ENCODE data around the gene MYCBP. TPM values are rescaled to one million over a fixed set of nuclear protein-coding genes. Genes with fewer than 3 reads are reported as not detected.

The MYCBP gene
- total RNA-seq, result 10 to 100 TPM in 4 of 6 donors, 1 to 10 TPM in 2; 2.8 to 23.7 (median 12.9) TPM

DNA sequence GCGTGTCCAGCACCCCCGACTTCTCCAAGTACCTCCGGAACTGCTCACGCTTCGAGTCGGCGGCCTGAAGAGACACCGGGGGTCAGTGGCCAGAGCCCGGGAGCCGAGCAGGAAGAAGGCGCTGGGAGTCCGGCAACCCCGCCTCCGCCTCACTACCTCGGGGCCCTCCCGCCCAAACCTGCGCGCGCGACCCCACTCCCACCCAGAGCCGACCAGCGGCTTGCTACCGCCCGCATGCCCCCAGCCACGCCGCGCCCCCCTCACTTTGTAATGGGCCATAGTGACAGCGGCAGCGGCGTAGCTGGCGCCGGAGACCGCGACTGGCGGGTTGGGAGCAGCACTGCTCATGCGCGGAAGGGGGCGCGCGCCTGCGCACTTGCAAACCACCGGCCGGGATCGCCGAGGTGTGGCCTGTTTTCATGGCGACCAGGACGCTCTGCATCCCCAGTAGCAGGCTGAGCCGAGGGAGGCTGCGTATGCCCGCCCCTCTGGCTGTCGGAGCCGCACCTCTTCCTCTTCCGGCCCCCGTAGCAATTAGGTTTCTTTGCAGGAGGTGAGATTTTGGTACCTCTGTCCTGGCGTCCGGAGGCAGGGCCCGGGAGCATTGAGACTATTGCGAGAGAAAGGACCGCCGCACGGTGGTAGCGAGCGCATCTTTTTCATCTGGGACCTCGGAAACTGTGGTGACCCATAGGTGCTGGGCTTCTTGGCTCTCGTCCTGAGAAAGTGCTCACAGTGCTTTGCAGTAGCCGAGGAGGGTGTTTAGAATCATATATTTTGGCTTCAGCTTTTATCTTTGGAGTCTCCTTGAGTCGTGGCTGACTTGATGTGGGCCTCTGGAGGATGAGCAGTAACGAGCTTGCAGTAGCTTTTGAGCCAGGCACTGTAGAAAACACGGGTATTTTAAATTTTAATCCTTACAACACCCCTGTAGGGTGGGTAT lies at the start of gene MYCBP:
MYCBP (minus strand) TSS at position 322 of the 943 bp plus-strand sequence; CDS start at position 279, 43 bp downstream.
- 0 to 1% methylated on average over 9 to 25 of the region's 69 CpGs for WGBS, 2 donors
- peak; percentile 53 to 71 for TF ChIP-seq POLR2AphosphoS5 (IDR thresholded peaks at IDR 0.05)
- peak in 2 of 4 donors; percentile 31 to 72 for TF ChIP-seq POLR2A (IDR thresholded peaks at IDR 0.05)
- peak in 4 of 6 experiments; percentile 51 to 77 (median 66) for TF ChIP-seq CTCF (IDR thresholded peaks at IDR 0.05)
- TF ChIP-seq EP300 (IDR thresholded peaks at IDR 0.05), result no peak
- ATAC-seq (ENCODE audit: low FRiP score in 2 of 2) (peak; percentile 99), DNase-seq (peak; percentile 98 to 99)
- H3K36me3 ChIP-seq, result no peaks in the 10 kb centered on the region
- H3K27ac ChIP-seq, result peak within 1 kb of the TSS; percentile 57 to 85 (median 66)
- peak within 1 kb of the TSS; percentile 73 to 97 (median 84) for H3K4me3 ChIP-seq
- H3K4me1 ChIP-seq, result peaks cover 13 to 17% (median 15%) of the 10 kb centered on the region in 4 donors
- no peaks in the 10 kb centered on the region for H3K27me3 ChIP-seq
- H3K9me3 ChIP-seq, result no peaks in the 10 kb centered on the region

DNA sequence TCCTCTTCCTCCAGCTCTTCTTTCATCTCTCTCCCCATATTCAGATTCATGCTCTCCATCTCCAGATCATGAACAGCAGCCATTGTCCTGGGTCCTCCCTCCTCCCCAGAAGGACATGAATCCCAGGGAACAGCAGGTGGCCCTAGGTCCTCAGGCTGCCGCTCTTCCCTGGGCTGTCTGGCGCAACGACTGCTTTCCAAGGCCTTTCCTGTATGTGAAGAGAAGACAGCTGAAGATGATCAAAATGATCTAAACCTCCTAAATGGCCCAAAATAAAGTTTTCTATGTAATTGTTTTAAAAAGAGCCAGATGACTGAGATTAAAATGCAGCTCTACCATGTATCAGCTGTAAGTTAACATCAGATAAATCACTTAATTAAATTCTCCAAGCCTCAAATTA lies 46.0 kb upstream of the MYCBP start:
- Histone ChIP-seq H3K4me3 (no peak overlapping the region), H3K36me3 (no peaks in the 10 kb centered on the region), H3K27me3 (no peaks in the 10 kb centered on the region), H3K9me3 (no peaks in the 10 kb centered on the region), H3K27ac (no peak overlapping the region), H3K4me1 (no peaks in the 10 kb centered on the region)
- 72 to 73% methylated on average over 3 of the region's 3 CpGs for WGBS, 2 donors
- TF ChIP-seq POLR2A (IDR thresholded peaks at IDR 0.05) (no peak), POLR2AphosphoS5 (IDR thresholded peaks at IDR 0.05) (no peak), CTCF (IDR thresholded peaks at IDR 0.05) (no peak), EP300 (IDR thresholded peaks at IDR 0.05) (no peak)
- ATAC-seq (ENCODE audit: low FRiP score in 2 of 2) (no peak), DNase-seq (no peak)

GRCh38 chr1:38918568-38918967 lies 45.4 kb upstream of the MYCBP start:
- WGBS, 2 donors, result 70 to 76% methylated on average over 5 of the region's 5 CpGs
- Histone ChIP-seq H3K4me1 (no peaks in the 10 kb centered on the region), H3K27ac (no peak overlapping the region), H3K9me3 (no peaks in the 10 kb centered on the region), H3K4me3 (no peak overlapping the region), H3K27me3 (no peaks in the 10 kb centered on the region), H3K36me3 (no peaks in the 10 kb centered on the region)
- ATAC-seq (ENCODE audit: low FRiP score in 2 of 2), result no peak
- DNase-seq, result no peak
- TF ChIP-seq CTCF (IDR thresholded peaks at IDR 0.05) (no peak), POLR2AphosphoS5 (IDR thresholded peaks at IDR 0.05) (no peak), POLR2A (IDR thresholded peaks at IDR 0.05) (no peak), EP300 (IDR thresholded peaks at IDR 0.05) (no peak)

GRCh38 chr1:38917772-38918171 lies 44.6 kb upstream of the MYCBP start:
- Histone ChIP-seq H3K36me3 (no peaks in the 10 kb centered on the region), H3K27ac (no peak overlapping the region), H3K4me1 (no peaks in the 10 kb centered on the region), H3K4me3 (no peak overlapping the region), H3K27me3 (no peaks in the 10 kb centered on the region), H3K9me3 (no peaks in the 10 kb centered on the region)
- 96 to 100% methylated on average over 1 of the region's 1 CpG for WGBS, 2 donors
- no peak for ATAC-seq (ENCODE audit: low FRiP score in 2 of 2)
- TF ChIP-seq CTCF (IDR thresholded peaks at IDR 0.05), result no peak
- TF ChIP-seq POLR2A (IDR thresholded peaks at IDR 0.05), result no peak
- TF ChIP-seq EP300 (IDR thresholded peaks at IDR 0.05), result no peak
- no peak for TF ChIP-seq POLR2AphosphoS5 (IDR thresholded peaks at IDR 0.05)
- no peak for DNase-seq
